Prostate gland (tissue), 2 donors: ENCODE results near the gene SOD2.
"Not testable (repeated sequence)": the region's sequence is repeated elsewhere in the genome, so short reads cannot be mapped to it uniquely, and the experiment has no call there.

ENCODE experiments used
- POLR2A ChIP-seq: fragments of 450-650 bp; IDR thresholded peaks from one replicate; pipeline ENCODE4 v1.6.1; 2016; ENCODE audit warnings: antibody characterized with exemption, mild to moderate bottlenecking
- TF ChIP-seq, protein P1 (sequence below), 4 experiments: fragments of 200-600 bp in 2 of 4; fragments of 450-650 bp in 2 of 4; sonication (generic) in 2 of 4; IDR thresholded peaks; 1 replicate in 3 of 4; 2 replicates in 1 of 4; pipeline ENCODE4 v1.5.1; 2016 to 2019; ENCODE audit warnings: antibody characterized with exemption in 4 of 4, mild to moderate bottlenecking in 2 of 4, moderate library complexity in 2 of 4

GRCh38 chr6:159663368-159663889 is 29.6 kb downstream of the SOD2 start:
- TF ChIP-seq, protein P1, sequence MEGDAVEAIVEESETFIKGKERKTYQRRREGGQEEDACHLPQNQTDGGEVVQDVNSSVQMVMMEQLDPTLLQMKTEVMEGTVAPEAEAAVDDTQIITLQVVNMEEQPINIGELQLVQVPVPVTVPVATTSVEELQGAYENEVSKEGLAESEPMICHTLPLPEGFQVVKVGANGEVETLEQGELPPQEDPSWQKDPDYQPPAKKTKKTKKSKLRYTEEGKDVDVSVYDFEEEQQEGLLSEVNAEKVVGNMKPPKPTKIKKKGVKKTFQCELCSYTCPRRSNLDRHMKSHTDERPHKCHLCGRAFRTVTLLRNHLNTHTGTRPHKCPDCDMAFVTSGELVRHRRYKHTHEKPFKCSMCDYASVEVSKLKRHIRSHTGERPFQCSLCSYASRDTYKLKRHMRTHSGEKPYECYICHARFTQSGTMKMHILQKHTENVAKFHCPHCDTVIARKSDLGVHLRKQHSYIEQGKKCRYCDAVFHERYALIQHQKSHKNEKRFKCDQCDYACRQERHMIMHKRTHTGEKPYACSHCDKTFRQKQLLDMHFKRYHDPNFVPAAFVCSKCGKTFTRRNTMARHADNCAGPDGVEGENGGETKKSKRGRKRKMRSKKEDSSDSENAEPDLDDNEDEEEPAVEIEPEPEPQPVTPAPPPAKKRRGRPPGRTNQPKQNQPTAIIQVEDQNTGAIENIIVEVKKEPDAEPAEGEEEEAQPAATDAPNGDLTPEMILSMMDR (IDR thresholded peaks at IDR 0.05): not testable (repeated sequence)
- not testable (repeated sequence) for TF ChIP-seq POLR2A
